ENCODE data around the gene JRKL. TPM values are rescaled to one million over a fixed set of nuclear protein-coding genes. Genes with fewer than 3 reads are reported as not detected.

JRKL gene
- total RNA-seq = 13.9 and 20.3 TPM in 2 replicates

GRCh38 chr11:96389720-96390487 is at the start of gene JRKL, which contains the start of gene CCDC82:
Gene JRKL (plus strand): TSS chr11:96390013. CDS start chr11:96390650, 637 bp downstream.
Gene CCDC82 (minus strand): TSS chr11:96389912. CDS start chr11:96384747, 5,165 bp downstream.

GRCh38 chr11:96342961-96343711 is 46.7 kb upstream of the JRKL start, which contains the start of gene MAML2:
Gene MAML2 (minus strand): TSS chr11:96343195. CDS start chr11:96341895, 1,300 bp downstream.

Other genes starting within 250 kb of the JRKL start
- gene MAML2, start 46.8 kb upstream of the JRKL start, total RNA-seq = 13.1 and 20.9 TPM in 2 replicates
- 15.0 and 16.9 TPM in 2 replicates for gene CCDC82, start 101 bp upstream of the JRKL start, total RNA-seq

Measured in smooth muscle cell of the pulmonary artery (primary cell).